ENCODE results near the gene SLX4IP. TPM values are rescaled to one million over a fixed set of nuclear protein-coding genes. Genes with fewer than 3 reads are reported as not detected.

The SLX4IP gene
- total and polyA plus RNA-seq, 2 of the 13 experiments (the other 11 are each of a cell fraction or from before 2014, with no cell fraction given) = 3.6 to 7.3 TPM

GRCh38 chr20:10555865-10556308 lies 120.8 kb downstream of the SLX4IP start (continued):
- TF ChIP-seq HOMEZ (CRISPR knock-in tag; IDR thresholded peaks at IDR 0.05; ENCODE audit: low read depth) (peak; percentile 96), FOSL2 (CRISPR knock-in tag; IDR thresholded peaks at IDR 0.05) (peak; percentile 96), ZNF337 (CRISPR knock-in tag; IDR thresholded peaks at IDR 0.05; ENCODE audit: borderline replicate concordance, low read depth) (no peak), RCOR2 (CRISPR knock-in tag; IDR thresholded peaks at IDR 0.05) (0 out of 2 replicates have a peak, but pooled peaks have one; percentile 39), PRPF4 (IDR thresholded peaks at IDR 0.05; ENCODE audit: low read depth, low read length, poor library complexity, severe bottlenecking) (peak; percentile 52), YEATS2 (CRISPR knock-in tag; IDR thresholded peaks at IDR 0.05; ENCODE audit: borderline replicate concordance) (0 out of 2 replicates have a peak, but pooled peaks have one; percentile 35), ZNF607 (CRISPR knock-in tag; IDR thresholded peaks at IDR 0.05; ENCODE audit: borderline replicate concordance) (peak; percentile 23; the same call in 1 of the 2 replicates), ARID3A (IDR thresholded peaks at IDR 0.05; ENCODE audit: low read depth, low read length) (peak; percentile 57; the same call in 1 of the 2 replicates), TEAD3 (CRISPR knock-in tag; optimal IDR thresholded peaks at IDR 0.05; ENCODE audit: borderline replicate concordance) (peak; percentile 94), AHDC1 (CRISPR knock-in tag; IDR thresholded peaks at IDR 0.05; ENCODE audit: borderline replicate concordance) (peak; percentile 48; the same call in 1 of the 2 replicates), CSRNP1 (CRISPR knock-in tag; IDR thresholded peaks at IDR 0.05) (no peak), ZBTB38 (CRISPR knock-in tag; IDR thresholded peaks at IDR 0.05) (peak; percentile 80; the same call in 1 of the 2 replicates), GATAD1 (CRISPR knock-in tag; IDR thresholded peaks at IDR 0.05) (no peak), PATZ1 (CRISPR knock-in tag; IDR thresholded peaks at IDR 0.05) (no peak), IKZF1 (IDR thresholded peaks at IDR 0.05) (no peak), NCOA2 (CRISPR knock-in tag; IDR thresholded peaks at IDR 0.05) (0 out of 2 replicates have a peak, but pooled peaks have one; percentile 42)
